Measurements from ENCODE around the gene RELN.

- TF ChIP-seq CTCF (IDR thresholded peaks at IDR 0.05 in 8 of 11, conservative IDR thresholded peaks at IDR 0.05 in 3 of 11) (no peak), POLR2A (IDR thresholded peaks at IDR 0.05) (no peak)
Measured at GRCh38 chr7:103731169-103731568, 258.3 kb downstream of the RELN start.

Data from spleen (tissue), 7 donors.